Endothelial cell of umbilical vein (primary cell): ENCODE results near the gene IP6K3. TPM values are rescaled to one million over a fixed set of nuclear protein-coding genes. Genes with fewer than 3 reads are reported as not detected.

Source experiments
- BruUV-seq: library from RNA; stranded (reverse); fragments of 400-500 nt; replicated peaks from 2 replicates; lab custom pipeline; 2021; lab: Mats Ljungman, UMichigan
- CTCF ChIA-PET: fragments of 300-600, 350-600 bp; sonication (Branson Sonifier 250); formaldehyde crosslinking; loops from one replicate; lab custom pipeline; 2021; ENCODE audit warnings: antibody characterized with exemption, inconsistent platforms; lab: Charles Lee
- POLR2A ChIA-PET: fragments of 300-600, 350-600 bp; sonication (Branson Sonifier 250); formaldehyde crosslinking; loops from one replicate; lab custom pipeline; 2021; ENCODE audit warnings: antibody characterized with exemption, inconsistent platforms; lab: Charles Lee
- DNase-seq: peaks from one replicate; pipeline ENCODE4 v3.0.0-alpha.2; 2011; ENCODE audit warnings: low read depth, low spot score
- FAIRE-seq: peaks from 2 replicates; lab custom pipeline; 2011; peaks lifted over from hg19 to GRCh38; lab: Jason Lieb, UNC
- H2AFZ ChIP-seq: 2 replicates; pipeline ENCODE4 v1.6.0; 2012; ENCODE audit warnings: low read depth, low read length, control low read depth, inconsistent platforms
- H3K27ac ChIP-seq: 2 replicates; pipeline ENCODE4 v1.5.1; 2011; ENCODE audit warnings: low read depth, mild to moderate bottlenecking, control low read depth, low read length, moderate library complexity; ENCODE audit not compliant: insufficient read depth
- H3K27me3 ChIP-seq, 2 experiments: 2 replicates each; pipeline versions ENCODE4 v1.6.0 to v1.6.1; 2011; ENCODE audit warnings: low read length in 2 of 2, mixed read lengths in 1 of 2; ENCODE audit not compliant: control insufficient read depth in 2 of 2, insufficient read depth in 2 of 2
- H3K36me3 ChIP-seq, 2 experiments: 2 replicates in 1 of 2; 3 replicates in 1 of 2; pipeline ENCODE4 v1.5.1; 2011; ENCODE audit warnings: low read length in 2 of 2, mild to moderate bottlenecking in 1 of 2, moderate library complexity in 1 of 2; ENCODE audit not compliant: control insufficient read depth in 2 of 2, insufficient read depth in 2 of 2; ENCODE audit errors: extremely low read depth in 1 of 2
- H3K4me1 ChIP-seq: 3 replicates; pipeline ENCODE4 v1.5.1; 2011; ENCODE audit warnings: mild to moderate bottlenecking, low read length; ENCODE audit not compliant: control insufficient read depth, insufficient read depth; ENCODE audit errors: extremely low read depth
- H3K4me2 ChIP-seq: 2 replicates; pipeline ENCODE4 v1.6.1; 2011; ENCODE audit warnings: low read length, control low read depth, mixed read lengths; ENCODE audit not compliant: insufficient read depth
- H3K4me3 ChIP-seq, 3 experiments: fragments of 200-600 bp in 1 of 3; sonication (generic), shearing (Covaris generic) in 1 of 3; replicated peaks in 1 of 3; 2 replicates each; pipeline ENCODE4 v1.5.1; 2011 to 2016; ENCODE audit warnings: control low read depth in 3 of 3, low read length in 3 of 3, mild to moderate bottlenecking in 2 of 3, inconsistent platforms in 1 of 3, low read depth in 1 of 3, moderate library complexity in 1 of 3; ENCODE audit not compliant: insufficient read depth in 1 of 3
- H3K79me2 ChIP-seq: 2 replicates; pipeline ENCODE4 v1.6.0; 2012; ENCODE audit warnings: low read length, inconsistent platforms; ENCODE audit not compliant: control insufficient read depth, insufficient read depth
- H3K9ac ChIP-seq: replicated peaks from 2 replicates; pipeline ENCODE3; 2011; ENCODE audit warnings: low read length, control low read depth; ENCODE audit not compliant: insufficient read depth; ENCODE audit errors: extremely low read depth
- H3K9me1 ChIP-seq: replicated peaks from 3 replicates; pipeline ENCODE4 v1.6.0; 2011; ENCODE audit warnings: mild to moderate bottlenecking, low read length; ENCODE audit not compliant: control insufficient read depth, insufficient read depth; ENCODE audit errors: extremely low read depth
- H3K9me3 ChIP-seq: replicated peaks from 2 replicates; pipeline ENCODE4 v1.5.1; 2012; ENCODE audit warnings: low read length, inconsistent platforms; ENCODE audit not compliant: control insufficient read depth, insufficient read depth
- H4K20me1 ChIP-seq: replicated peaks from 2 replicates; pipeline ENCODE3; 2011; ENCODE audit warnings: mild to moderate bottlenecking, low read length; ENCODE audit not compliant: control insufficient read depth, insufficient read depth; ENCODE audit errors: extremely low read depth
- EZH2 ChIP-seq: IDR thresholded peaks from 2 replicates; pipeline ENCODE4 v1.6.1; 2012; ENCODE audit warnings: borderline replicate concordance, low read depth, mild to moderate bottlenecking, moderate library complexity, low read length, inconsistent platforms; ENCODE audit not compliant: severe bottlenecking
- FOS ChIP-seq: IDR thresholded peaks from 2 replicates; pipeline ENCODE4 v1.6.1; 2011; ENCODE audit warnings: mild to moderate bottlenecking, low read length, moderate library complexity, borderline replicate concordance; ENCODE audit not compliant: insufficient read depth
- GATA2 ChIP-seq: IDR thresholded peaks from 2 replicates; pipeline ENCODE4 v1.7.0; 2011; ENCODE audit warnings: low read depth, mild to moderate bottlenecking, moderate library complexity, mixed read lengths, low read length; ENCODE audit not compliant: insufficient read length, insufficient read depth
- JUN ChIP-seq: IDR thresholded peaks from 2 replicates; pipeline ENCODE4 v1.6.1; 2011; ENCODE audit warnings: borderline replicate concordance, low read depth; ENCODE audit not compliant: insufficient read length, insufficient read depth
- MYC ChIP-seq: IDR thresholded peaks from one replicate; pipeline ENCODE4 v1.6.1; 2011; ENCODE audit warnings: mild to moderate bottlenecking, low read depth, low read length
- POLR2A ChIP-seq: IDR thresholded peaks from 2 replicates; pipeline ENCODE4 v1.6.1; 2012; ENCODE audit warnings: low read depth, mild to moderate bottlenecking, control low read depth, low read length
- POLR2AphosphoS5 ChIP-seq: IDR thresholded peaks from 2 replicates; pipeline ENCODE4 v1.6.1; 2012; ENCODE audit warnings: low read depth, mild to moderate bottlenecking, control low read depth, low read length, moderate library complexity; ENCODE audit not compliant: insufficient read depth
- dilution Hi-C: fragments of 300-500 bp; cut with MboI; formaldehyde crosslinking; loops from one replicate; pipeline ENCODE4 v1.15.0; 2019; ENCODE audit warnings: low sequenced_read_pairs; ENCODE audit not compliant: extremely low pct_ligation_motif_present
- intact Hi-C: fragments of 100-400 bp; cut with micrococcal nuclease; formaldehyde crosslinking; loops from one replicate; pipeline ENCODE4 v1.10.0; 2022
- polyA plus RNA-seq, 4 experiments: library from polyadenylated mRNA; depleted of rRNA in 3 of 4; stranded (reverse) in 3 of 4; unstranded in 1 of 4; fragments of >200 nt; gene quantifications; 2 replicates each; pipeline versions ENCODE4 v1.2.1 to v1.2.3, GENCODE V29; 2011 to 2012; ENCODE audit warnings: missing spikeins in 1 of 4
- total RNA-seq: library from RNA; stranded (reverse); gene quantifications from 2 replicates; pipeline ENCODE4 v1.2.3, GENCODE V29; 2021
- TF ChIP-seq, protein P1 (sequence below): IDR thresholded peaks from 2 replicates; pipeline ENCODE4 v1.6.1; 2011; ENCODE audit not compliant: insufficient read depth, insufficient read length
- TF ChIP-seq, protein P2 (sequence below), 2 donors: IDR thresholded peaks; 1 replicate in 1 of 2; 2 replicates in 1 of 2; pipeline ENCODE4 v1.5.1; 2011; ENCODE audit warnings: low read length in 2 of 2, mild to moderate bottlenecking in 2 of 2, moderate library complexity in 2 of 2, control low read depth in 1 of 2, inconsistent platforms in 1 of 2, low read depth in 1 of 2; ENCODE audit not compliant: insufficient read depth in 1 of 2; ENCODE audit errors: extremely low read depth in 1 of 2

The IP6K3 gene
- total and polyA plus RNA-seq, 2 donors (not counting 3 experiments of a cell fraction or from before 2014, with no cell fraction given), result not detected

DNA sequence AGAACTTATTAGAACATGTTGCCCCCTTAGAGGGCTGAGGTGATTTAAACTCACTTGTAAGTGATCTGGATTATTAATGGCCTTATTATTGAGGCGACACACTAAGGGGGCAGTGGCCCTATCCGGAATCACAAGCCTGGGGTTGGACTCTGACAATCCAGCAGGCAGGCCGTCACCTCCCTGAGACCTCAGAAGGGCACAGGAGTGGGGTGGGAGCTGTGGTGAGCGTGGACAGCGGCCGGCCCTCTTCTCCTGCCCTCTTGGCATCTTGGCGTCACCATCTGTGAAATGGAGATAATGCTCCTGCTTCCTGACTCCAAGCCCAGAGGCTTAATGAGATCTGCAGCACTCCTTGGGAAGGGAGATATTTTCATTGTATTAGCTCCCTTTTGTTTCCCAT is 19.6 kb downstream of the IP6K3 start:
- Histone ChIP-seq H3K9ac (no peak overlapping the region), H2AFZ (no peak overlapping the region), H3K79me2 (no peaks in the 10 kb centered on the region), H3K4me3 (no peak overlapping the region), H3K27me3 (peaks cover 7 to 17% of the 10 kb centered on the region in 2 experiments), H3K4me1 (no peaks in the 10 kb centered on the region), H4K20me1 (no peaks in the 10 kb centered on the region), H3K9me3 (no peaks in the 10 kb centered on the region), H3K27ac (no peak overlapping the region), H3K4me2 (no peak overlapping the region), H3K9me1 (no peaks in the 10 kb centered on the region), H3K36me3 (no peaks in the 10 kb centered on the region)
- no TSS peak for BruUV-seq
- TF ChIP-seq MYC (no peak), POLR2A (no peak), POLR2AphosphoS5 (no peak), EZH2 (no peak), GATA2 (no peak), FOS (no peak), JUN (no peak)
- TF ChIP-seq, protein P1, sequence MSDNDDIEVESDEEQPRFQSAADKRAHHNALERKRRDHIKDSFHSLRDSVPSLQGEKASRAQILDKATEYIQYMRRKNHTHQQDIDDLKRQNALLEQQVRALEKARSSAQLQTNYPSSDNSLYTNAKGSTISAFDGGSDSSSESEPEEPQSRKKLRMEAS, result no peak
- TF ChIP-seq, protein P2, sequence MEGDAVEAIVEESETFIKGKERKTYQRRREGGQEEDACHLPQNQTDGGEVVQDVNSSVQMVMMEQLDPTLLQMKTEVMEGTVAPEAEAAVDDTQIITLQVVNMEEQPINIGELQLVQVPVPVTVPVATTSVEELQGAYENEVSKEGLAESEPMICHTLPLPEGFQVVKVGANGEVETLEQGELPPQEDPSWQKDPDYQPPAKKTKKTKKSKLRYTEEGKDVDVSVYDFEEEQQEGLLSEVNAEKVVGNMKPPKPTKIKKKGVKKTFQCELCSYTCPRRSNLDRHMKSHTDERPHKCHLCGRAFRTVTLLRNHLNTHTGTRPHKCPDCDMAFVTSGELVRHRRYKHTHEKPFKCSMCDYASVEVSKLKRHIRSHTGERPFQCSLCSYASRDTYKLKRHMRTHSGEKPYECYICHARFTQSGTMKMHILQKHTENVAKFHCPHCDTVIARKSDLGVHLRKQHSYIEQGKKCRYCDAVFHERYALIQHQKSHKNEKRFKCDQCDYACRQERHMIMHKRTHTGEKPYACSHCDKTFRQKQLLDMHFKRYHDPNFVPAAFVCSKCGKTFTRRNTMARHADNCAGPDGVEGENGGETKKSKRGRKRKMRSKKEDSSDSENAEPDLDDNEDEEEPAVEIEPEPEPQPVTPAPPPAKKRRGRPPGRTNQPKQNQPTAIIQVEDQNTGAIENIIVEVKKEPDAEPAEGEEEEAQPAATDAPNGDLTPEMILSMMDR (IDR thresholded peaks at IDR 0.05; ENCODE audit: extremely low read depth in 1 of 2, insufficient read depth in 1 of 2, low read depth in 1 of 2, low read length in 2 of 2), result no peak
- FAIRE-seq (no peak), DNase-seq (no peak)
- ChIA-PET CTCF (no interaction called here), POLR2A (no interaction called here)
- intact Hi-C loops, result no loop called here
- dilution Hi-C loops, result no loop called here
